Measurements from ENCODE around the gene FHOD1.

FHOD1 gene

GRCh38 chr16:67206838-67207248 lies 40.4 kb downstream of the FHOD1 start:
- no peak for TF ChIP-seq CTCF (IDR thresholded peaks at IDR 0.05; ENCODE audit: insufficient read depth, low read depth, low read length, missing control alignments)
- no peak overlapping the region for H3K4me3 ChIP-seq (ENCODE audit: low read length)
- peak; percentile 59 for DNase-seq (ENCODE audit: low read depth)

GRCh38 chr16:67206129-67206837 lies 41.0 kb downstream of the FHOD1 start:
- H3K4me3 ChIP-seq (ENCODE audit: low read length), result no peak overlapping the region
- no peak for DNase-seq (ENCODE audit: low read depth)
- TF ChIP-seq CTCF (IDR thresholded peaks at IDR 0.05; ENCODE audit: insufficient read depth, low read depth, low read length, missing control alignments), result no peak

GRCh38 chr16:67204076-67204475 lies 43.2 kb downstream of the FHOD1 start:
- no peak overlapping the region for H3K4me3 ChIP-seq (ENCODE audit: low read length)
- no peak for DNase-seq (ENCODE audit: low read depth)
- TF ChIP-seq CTCF (IDR thresholded peaks at IDR 0.05; ENCODE audit: insufficient read depth, low read depth, low read length, missing control alignments), result no peak

GRCh38 chr16:67202956-67203493 lies 44.3 kb downstream of the FHOD1 start:
- no peak for TF ChIP-seq CTCF (IDR thresholded peaks at IDR 0.05; ENCODE audit: insufficient read depth, low read depth, low read length, missing control alignments)

GRCh38 chr16:67202426-67202825 lies 44.9 kb downstream of the FHOD1 start:
- H3K4me3 ChIP-seq (ENCODE audit: low read length), result no peak overlapping the region
- no peak for DNase-seq (ENCODE audit: low read depth)
- no peak for TF ChIP-seq CTCF (IDR thresholded peaks at IDR 0.05; ENCODE audit: insufficient read depth, low read depth, low read length, missing control alignments)

More at GRCh38 chr16:67202956-67203493, 44.3 kb downstream of the FHOD1 start:
- no peak for DNase-seq (ENCODE audit: low read depth)
- no peak overlapping the region for H3K4me3 ChIP-seq (ENCODE audit: low read length)

GRCh38 chr16:67201411-67202345 lies 45.6 kb downstream of the FHOD1 start:
- TF ChIP-seq CTCF (IDR thresholded peaks at IDR 0.05; ENCODE audit: insufficient read depth, low read depth, low read length, missing control alignments), result no peak
- DNase-seq (ENCODE audit: low read depth), result no peak
- no peak overlapping the region for H3K4me3 ChIP-seq (ENCODE audit: low read length)

Data from epithelial cell of esophagus (primary cell).